HG03521 (cell line): ENCODE measurements around the gene SLC5A6.

Experiments
- ATAC-seq: cut with Tn5 transposase; IDR thresholded peaks from one replicate; pipeline ENCODE4 v1.9.1; 2021; ENCODE audit warnings: mild to moderate bottlenecking, moderate library complexity; ENCODE audit not compliant: unreplicated experiment

SLC5A6 gene

GRCh38 chr2:27211943-27212625 is at the start of gene SLC5A6, which contains the start of gene ATRAID:
Gene SLC5A6 (minus strand): TSS chr2:27212268. CDS start chr2:27207650, 4,618 bp downstream.
Gene ATRAID (plus strand): TSS chr2:27212041. CDS start chr2:27212369, 328 bp downstream.
- peak; percentile 78 for ATAC-seq

GRCh38 chr2:27261241-27261925 is 49.3 kb upstream of the SLC5A6 start:
- no peak for ATAC-seq

- ATAC-seq, result no peak
These were observed 46.0 kb upstream of the SLC5A6 start for GRCh38 chr2:27258051-27258450.

- ATAC-seq, result no peak
These were observed 44.9 kb upstream of the SLC5A6 start for GRCh38 chr2:27256855-27257454.

- no peak for ATAC-seq
These were observed 43.6 kb upstream of the SLC5A6 start for GRCh38 chr2:27255660-27256059.

- ATAC-seq, result no peak
These were observed 43.1 kb upstream of the SLC5A6 start for GRCh38 chr2:27255187-27255586.

- ATAC-seq, result no peak
These were observed 39.7 kb upstream of the SLC5A6 start for GRCh38 chr2:27251766-27252165.

- no peak for ATAC-seq
These were observed 38.7 kb upstream of the SLC5A6 start for GRCh38 chr2:27250652-27251379.

- ATAC-seq, result no peak
These were observed 38.0 kb upstream of the SLC5A6 start for GRCh38 chr2:27249891-27250651.

- no peak for ATAC-seq
These were observed 37.3 kb upstream of the SLC5A6 start for GRCh38 chr2:27249159-27249890.

- no peak for ATAC-seq
These were observed 35.8 kb upstream of the SLC5A6 start for GRCh38 chr2:27247893-27248292.

GRCh38 chr2:27245626-27246025 is 33.6 kb upstream of the SLC5A6 start:
- ATAC-seq, result no peak

- no peak for ATAC-seq
These were observed 33.0 kb upstream of the SLC5A6 start for GRCh38 chr2:27245116-27245515.

- no peak for ATAC-seq
These were observed 31.5 kb upstream of the SLC5A6 start for GRCh38 chr2:27243391-27244130.

GRCh38 chr2:27242614-27242951 is 30.5 kb upstream of the SLC5A6 start:
- ATAC-seq, result no peak

GRCh38 chr2:27241761-27242613 is 29.9 kb upstream of the SLC5A6 start:
- no peak for ATAC-seq

- ATAC-seq, result no peak
These were observed 28.3 kb upstream of the SLC5A6 start for GRCh38 chr2:27240406-27240805.

GRCh38 chr2:27238976-27239375 is 26.9 kb upstream of the SLC5A6 start:
- no peak for ATAC-seq
